PC-3 (cell line): ENCODE measurements around the gene CROCC2. TPM values are rescaled to one million over a fixed set of nuclear protein-coding genes. Genes with fewer than 3 reads are reported as not detected.

ENCODE experiments used
- ATAC-seq: fragments of 200-7000 bp; cut with Tn5 transposase; 2 replicates; pipeline ENCODE4 v1.9.1; 2020; ENCODE audit warnings: mild to moderate bottlenecking, moderate library complexity
- BruUV-seq: library from RNA; stranded (reverse); fragments of 400-500 nt; replicated peaks from 2 replicates; lab custom pipeline; 2021; lab: Mats Ljungman, UMichigan
- CTCF ChIA-PET: fragments of 300-600 bp; sonication (Branson Sonifier 250); formaldehyde crosslinking; loops from one replicate; lab custom pipeline; 2022; ENCODE audit warnings: antibody characterized with exemption; lab: Charles Lee
- POLR2A ChIA-PET: fragments of 300-600 bp; sonication (Branson Sonifier 250); formaldehyde crosslinking; loops from one replicate; lab custom pipeline; 2022; ENCODE audit warnings: antibody characterized with exemption; ENCODE audit not compliant: unreplicated experiment; lab: Charles Lee
- DNase-seq: peaks from one replicate; pipeline ENCODE4 v3.0.0-alpha.2; 2015
- H2AFZ ChIP-seq: fragments of 300-600 bp; sonication (generic); 2 replicates; pipeline ENCODE4 v1.6.0; 2016; ENCODE audit warnings: antibody characterized with exemption, low read length
- H3F3A ChIP-seq: fragments of 300-600 bp; sonication (generic); one replicate; pipeline ENCODE4 v1.6.0; 2017; ENCODE audit warnings: antibody characterized with exemption, low read length, control low read depth, mild to moderate bottlenecking; ENCODE audit not compliant: unreplicated experiment
- H3K27ac ChIP-seq: fragments of 300-600 bp; sonication (generic); 2 replicates; pipeline ENCODE4 v1.5.1; 2016; ENCODE audit warnings: mild to moderate bottlenecking, low read length
- H3K27me3 ChIP-seq: fragments of 300-600 bp; sonication (generic); 2 replicates; pipeline ENCODE4 v1.6.1; 2016; ENCODE audit warnings: low read length, mixed read lengths
- H3K36me3 ChIP-seq: fragments of 300-600 bp; sonication (generic); 2 replicates; pipeline ENCODE4 v1.6.1; 2016; ENCODE audit warnings: low read depth, mixed run types, low read length, mixed read lengths
- H3K4me1 ChIP-seq: fragments of 300-600 bp; sonication (generic); 2 replicates; pipeline ENCODE4 v1.5.1; 2016; ENCODE audit warnings: low read length; ENCODE audit not compliant: insufficient read depth
- H3K4me2 ChIP-seq: fragments of 300-600 bp; sonication (generic); 2 replicates; pipeline ENCODE4 v1.6.0; 2016; ENCODE audit warnings: low read length
- H3K4me3 ChIP-seq: fragments of 300-600 bp; sonication (generic); 2 replicates; pipeline ENCODE4 v1.5.1; 2016; ENCODE audit warnings: mild to moderate bottlenecking, low read length, mixed read lengths
- H3K79me2 ChIP-seq: fragments of 300-600 bp; sonication (generic); 2 replicates; pipeline ENCODE4 v1.6.1; 2017; ENCODE audit warnings: low read length, mixed read lengths
- H3K9ac ChIP-seq: fragments of 300-600 bp; sonication (generic); 2 replicates; pipeline ENCODE4 v1.6.0; 2016; ENCODE audit warnings: mild to moderate bottlenecking, low read length
- H3K9me2 ChIP-seq: fragments of 300-600 bp; sonication (generic); replicated peaks from 2 replicates; pipeline ENCODE4 v1.6.1; 2016; ENCODE audit warnings: mixed run types, low read length, mixed read lengths
- H3K9me3 ChIP-seq: fragments of 300-600 bp; sonication (generic); 2 replicates; pipeline ENCODE4 v1.6.1; 2016; ENCODE audit warnings: low read length, mixed read lengths
- H4K20me1 ChIP-seq: fragments of 300-600 bp; sonication (generic); 2 replicates; pipeline ENCODE4 v1.6.1; 2016; ENCODE audit warnings: low read length, mixed read lengths
- EZH2 ChIP-seq: fragments of 300-600 bp; sonication (generic); IDR thresholded peaks from one replicate; pipeline ENCODE4 v1.6.1; 2017; ENCODE audit warnings: antibody characterized with exemption, mild to moderate bottlenecking, low read length; ENCODE audit not compliant: unreplicated experiment
- EZH2phosphoT487 ChIP-seq: fragments of 300-600 bp; sonication (generic); IDR thresholded peaks from 2 replicates; pipeline ENCODE4 v1.6.1; 2018; ENCODE audit warnings: mild to moderate bottlenecking, antibody characterized with exemption, low read length, borderline replicate concordance
- intact Hi-C: fragments of 100-400 bp; cut with micrococcal nuclease; formaldehyde crosslinking; loops from 2 replicates; pipeline ENCODE4 v1.9.0; 2023
- total RNA-seq: library from RNA; depleted of rRNA; stranded (reverse); fragments of >200 nt; gene quantifications from 2 replicates; pipeline ENCODE4 v1.2.3, GENCODE V29; 2014
- TF ChIP-seq, protein P1 (sequence below): fragments of 300-600 bp; sonication (generic); conservative IDR thresholded peaks from 2 replicates; pipeline ENCODE4 v1.5.1; 2017; ENCODE audit warnings: antibody characterized with exemption, low read depth, mild to moderate bottlenecking, low read length

Gene CROCC2
- total RNA-seq, 1 experiment from 2014 or later = not detected

DNA sequence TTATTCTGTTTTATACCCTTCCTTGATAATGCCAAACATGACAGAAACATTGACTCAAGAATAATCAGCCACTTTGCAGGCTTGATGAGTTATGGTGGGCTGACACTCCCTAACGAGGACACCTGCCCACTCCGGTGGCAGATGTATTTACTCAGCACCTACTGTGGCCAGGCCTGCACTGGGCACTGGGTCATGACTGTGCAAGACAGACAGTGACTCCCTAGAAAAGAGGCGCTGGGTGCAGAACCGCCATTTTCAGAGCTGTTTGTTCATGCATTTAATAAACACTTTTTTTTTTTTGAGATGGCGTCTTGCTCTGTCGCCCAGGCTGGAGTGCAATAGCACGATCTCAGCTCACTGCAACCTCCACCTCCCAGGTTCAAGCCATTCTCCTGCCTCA lies 124.7 kb downstream of the CROCC2 start:
- CTCF ChIA-PET = no interaction called here
- no peak overlapping the region for H3K4me3 ChIP-seq
- H3K4me1 ChIP-seq = no peaks in the 10 kb centered on the region
- no peak overlapping the region for H3K9ac ChIP-seq
- H3F3A ChIP-seq = no peaks in the 10 kb centered on the region
- no peak overlapping the region for H3K4me2 ChIP-seq
- TF ChIP-seq EZH2phosphoT487 (no peak), EZH2 (no peak)
- TF ChIP-seq, protein P1, sequence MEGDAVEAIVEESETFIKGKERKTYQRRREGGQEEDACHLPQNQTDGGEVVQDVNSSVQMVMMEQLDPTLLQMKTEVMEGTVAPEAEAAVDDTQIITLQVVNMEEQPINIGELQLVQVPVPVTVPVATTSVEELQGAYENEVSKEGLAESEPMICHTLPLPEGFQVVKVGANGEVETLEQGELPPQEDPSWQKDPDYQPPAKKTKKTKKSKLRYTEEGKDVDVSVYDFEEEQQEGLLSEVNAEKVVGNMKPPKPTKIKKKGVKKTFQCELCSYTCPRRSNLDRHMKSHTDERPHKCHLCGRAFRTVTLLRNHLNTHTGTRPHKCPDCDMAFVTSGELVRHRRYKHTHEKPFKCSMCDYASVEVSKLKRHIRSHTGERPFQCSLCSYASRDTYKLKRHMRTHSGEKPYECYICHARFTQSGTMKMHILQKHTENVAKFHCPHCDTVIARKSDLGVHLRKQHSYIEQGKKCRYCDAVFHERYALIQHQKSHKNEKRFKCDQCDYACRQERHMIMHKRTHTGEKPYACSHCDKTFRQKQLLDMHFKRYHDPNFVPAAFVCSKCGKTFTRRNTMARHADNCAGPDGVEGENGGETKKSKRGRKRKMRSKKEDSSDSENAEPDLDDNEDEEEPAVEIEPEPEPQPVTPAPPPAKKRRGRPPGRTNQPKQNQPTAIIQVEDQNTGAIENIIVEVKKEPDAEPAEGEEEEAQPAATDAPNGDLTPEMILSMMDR = no peak
- no TSS peak for BruUV-seq
- H3K27me3 ChIP-seq = no peaks in the 10 kb centered on the region
- POLR2A ChIA-PET = no interaction called here
- H3K9me3 ChIP-seq = peaks cover 7% of the 10 kb centered on the region
- no peak overlapping the region for H3K27ac ChIP-seq
- ATAC-seq = no peak
- H3K9me2 ChIP-seq = no peaks in the 10 kb centered on the region
- intact Hi-C loops = no loop called here
- H2AFZ ChIP-seq = no peak overlapping the region
- no peak for DNase-seq
- H3K79me2 ChIP-seq = no peaks in the 10 kb centered on the region
- no peaks in the 10 kb centered on the region for H4K20me1 ChIP-seq
- H3K36me3 ChIP-seq = no peaks in the 10 kb centered on the region

DNA sequence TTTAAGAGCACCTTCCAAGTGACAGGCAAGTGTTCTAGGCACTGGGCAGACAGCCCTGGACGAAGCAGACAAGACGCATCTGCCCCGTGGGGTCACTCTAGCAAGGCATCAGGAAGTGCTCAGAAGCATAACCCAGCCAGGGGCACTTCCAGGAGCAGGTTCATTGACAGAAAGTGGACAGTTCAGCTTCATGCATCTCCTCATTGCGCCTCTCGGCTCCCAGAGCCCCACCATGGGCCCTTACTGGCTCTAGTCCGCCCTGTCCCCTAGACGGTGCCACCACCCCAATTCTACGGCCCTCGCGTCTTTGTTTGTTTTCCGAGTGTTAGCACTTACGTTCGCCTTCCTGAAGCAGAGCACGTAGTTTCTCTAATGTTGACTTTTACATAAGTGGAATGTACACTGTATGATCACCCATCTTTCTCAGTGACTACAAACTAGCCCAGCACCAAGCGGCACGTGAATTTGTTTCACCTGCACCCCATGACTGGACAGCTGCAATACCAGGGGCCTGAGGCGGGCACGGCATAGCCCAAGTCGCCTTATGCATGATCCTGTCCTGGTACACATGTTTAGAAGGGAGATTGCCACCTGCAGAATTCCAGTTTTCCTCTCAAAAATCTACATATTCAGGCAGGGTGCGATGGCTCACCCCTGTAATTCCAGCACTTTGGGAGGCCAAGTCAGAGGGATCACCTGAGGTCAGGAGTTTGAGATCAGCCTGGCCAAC lies 125.5 kb downstream of the CROCC2 start:
- Histone ChIP-seq H3K4me3 (no peak overlapping the region), H3F3A (no peaks in the 10 kb centered on the region), H3K4me1 (peaks cover 5% of the 10 kb centered on the region; the same call in 1 of the 2 replicates), H4K20me1 (no peaks in the 10 kb centered on the region), H3K79me2 (no peaks in the 10 kb centered on the region), H3K9ac (no peak overlapping the region), H3K36me3 (no peaks in the 10 kb centered on the region), H3K4me2 (no peak overlapping the region), H2AFZ (no peak overlapping the region), H3K9me2 (no peaks in the 10 kb centered on the region), H3K27me3 (no peaks in the 10 kb centered on the region), H3K9me3 (peaks cover 1% of the 10 kb centered on the region), H3K27ac (no peak overlapping the region)
- no peak for DNase-seq
- POLR2A ChIA-PET = no interaction called here
- BruUV-seq = no TSS peak
- CTCF ChIA-PET = no interaction called here
- ATAC-seq = no peak
- no peak for TF ChIP-seq EZH2phosphoT487
- TF ChIP-seq, protein P1 = no peak
- no peak for TF ChIP-seq EZH2
- intact Hi-C loops = no loop called here

DNA sequence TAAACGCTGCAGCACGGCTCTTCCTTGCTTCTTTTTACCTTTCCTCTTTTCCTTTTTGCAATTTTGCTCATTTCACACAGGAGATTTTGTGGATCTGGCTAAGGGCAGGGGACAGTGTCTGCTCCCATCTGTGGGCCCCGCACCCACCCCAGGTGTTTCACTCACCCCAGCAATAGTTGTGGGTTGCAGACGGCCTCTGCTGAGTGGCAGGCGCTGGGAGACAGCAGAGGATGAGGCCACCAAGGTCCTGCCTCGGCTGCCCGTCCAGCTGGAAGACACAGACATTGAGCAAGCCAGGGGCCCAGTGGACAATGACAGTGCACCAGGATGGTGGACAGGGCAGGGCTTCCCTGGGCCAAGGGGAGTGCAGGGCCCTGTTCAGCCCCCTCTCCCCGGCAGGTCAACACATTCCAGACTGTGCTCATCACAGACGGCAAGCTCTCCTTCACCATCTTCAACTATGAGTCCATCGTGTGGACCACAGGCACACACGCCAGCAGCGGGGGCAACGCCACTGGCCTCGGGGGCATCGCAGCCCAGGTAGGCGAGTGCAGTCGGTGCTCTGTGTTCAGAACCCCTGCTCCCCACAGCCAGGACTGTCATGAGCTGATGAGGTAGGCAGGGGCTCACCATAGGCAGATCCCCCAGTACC lies 127.3 kb downstream of the CROCC2 start:
- ATAC-seq (no peak), DNase-seq (no peak)
- BruUV-seq = no TSS peak
- Histone ChIP-seq H3K4me2 (no peak overlapping the region), H3K79me2 (no peaks in the 10 kb centered on the region), H2AFZ (no peak overlapping the region), H3K27ac (no peak overlapping the region), H4K20me1 (no peaks in the 10 kb centered on the region), H3K9ac (no peak overlapping the region), H3F3A (no peaks in the 10 kb centered on the region), H3K27me3 (no peaks in the 10 kb centered on the region), H3K4me3 (no peak overlapping the region), H3K36me3 (no peaks in the 10 kb centered on the region), H3K9me2 (no peaks in the 10 kb centered on the region), H3K9me3 (no peaks in the 10 kb centered on the region), H3K4me1 (peaks cover 9% of the 10 kb centered on the region; the same call in 1 of the 2 replicates)
- intact Hi-C loops = no loop called here
- POLR2A ChIA-PET = no interaction called here
- TF ChIP-seq, protein P1 = no peak
- no peak for TF ChIP-seq EZH2
- TF ChIP-seq EZH2phosphoT487 = no peak
- CTCF ChIA-PET = no interaction called here
